Vein endothelial cell (primary cell): ENCODE results near the gene RAE1. TPM values are rescaled to one million over a fixed set of nuclear protein-coding genes. Genes with fewer than 3 reads are reported as not detected.

Experiments used
- small RNA-seq: library from RNA; depleted of rRNA; stranded (forward); fragments of <200 nt; gene quantifications from one replicate; pipeline ENCODE3, GENCODE V24; 2012
- total RNA-seq: library from RNA; depleted of rRNA; stranded (reverse); fragments of >200 nt; gene quantifications from 2 replicates; pipeline ENCODE4 v1.2.3, GENCODE V29; 2012

The RAE1 gene
- total RNA-seq: 30.1 and 36.9 TPM in 2 replicates

GRCh38 chr20:57351042-57351783 is at the start of gene RAE1:
RAE1 (plus strand) TSS chr20:57351255; CDS start chr20:57354039, 2,784 bp downstream.

DNA sequence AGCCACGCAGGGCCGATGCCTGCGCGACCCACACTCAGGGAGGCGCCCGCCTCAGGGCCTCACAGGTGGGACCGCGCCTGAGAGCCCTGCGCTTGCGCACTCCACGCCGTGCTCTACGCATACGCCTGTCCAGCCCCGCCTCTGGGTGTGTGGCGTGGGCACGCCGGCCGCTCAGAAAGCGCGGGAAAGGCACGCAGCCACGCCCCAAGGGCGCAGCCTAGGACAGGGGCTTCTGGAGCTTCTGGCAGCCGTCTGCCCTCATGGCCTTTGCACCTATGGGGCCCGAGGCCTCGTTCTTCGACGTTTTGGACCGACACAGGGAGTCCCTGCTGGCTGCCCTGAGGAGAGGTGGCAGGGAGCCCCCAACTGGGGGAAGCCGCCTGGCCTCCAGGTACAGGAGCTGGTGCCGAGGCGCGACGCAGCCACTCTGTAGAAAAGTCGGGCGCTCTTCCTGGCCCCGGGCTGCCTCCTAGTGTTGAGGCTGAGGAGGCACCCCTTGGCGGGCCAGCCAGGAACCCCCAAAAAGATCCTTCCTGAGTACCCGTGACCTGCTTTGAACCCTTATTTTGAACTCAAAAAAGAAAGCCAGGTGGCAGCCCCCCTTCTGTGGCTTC is 21.3 kb upstream of the RAE1 start, which contains the start of gene SPO11:
SPO11 (plus strand) TSS at position 196 of the 614 bp plus-strand sequence; CDS start at position 261, 65 bp downstream.

GRCh38 chr20:57390604-57391438 is 39.8 kb downstream of the RAE1 start, which contains the start of gene RBM38:
RBM38 (plus strand) TSS chr20:57391396; CDS start chr20:57391582, 186 bp downstream.

Small RNA genes within 50 kb of the gene (small RNA-seq; reads per million reads assigned to genes)
- gene MIR4325 (not detected), gene RF00019 (not detected), gene RPL39P39 (not detected)

Other genes starting within 250 kb of the RAE1 start
- gene BMP7, start 84.6 kb upstream of the RAE1 start, total RNA-seq: not detected in 2 replicates
- not detected in 2 replicates for gene SPO11, start 21.5 kb upstream of the RAE1 start, total RNA-seq
- 22.0 and 25.8 TPM in 2 replicates for gene RBM38, start 40.1 kb downstream of the RAE1 start, total RNA-seq
- under 0.01 TPM in 1 of 2 replicates, not detected in the other for gene CTCFL, start 173.9 kb downstream of the RAE1 start, total RNA-seq
- not detected in 2 replicates for gene PCK1, start 209.9 kb downstream of the RAE1 start, total RNA-seq